ENCODE data around the gene DDX51.
"Not testable (repeated sequence)": the region's sequence is repeated elsewhere in the genome, so short reads cannot be mapped to it uniquely, and the experiment has no call there.

The DDX51 gene

GRCh38 chr12:132136226-132136625 lies 7.9 kb downstream of the DDX51 start:
- WGBS (ENCODE audit: insufficient coverage): 83% methylated on average over 5 of the region's 21 CpGs
- POLR2A ChIA-PET; H3K4me1 ChIP-seq (ENCODE audit: control extremely low read depth in 1 of 4, control insufficient read depth in 4 of 4, insufficient read depth in 4 of 4, low read length in 3 of 4); H3K27ac ChIP-seq (ENCODE audit: insufficient read depth in 1 of 2, low read depth in 1 of 2, low read length in 2 of 2, poor library complexity in 1 of 2, severe bottlenecking in 2 of 2); DNase-seq; CTCF ChIA-PET; H3K9me3 ChIP-seq (ENCODE audit: control extremely low read depth in 1 of 5, control insufficient read depth in 4 of 5, insufficient read depth in 2 of 5, low read depth in 1 of 5, low read length in 4 of 5); H3K4me3 ChIP-seq (ENCODE audit: control insufficient read depth in 1 of 7, extremely low read depth in 1 of 7, insufficient read depth in 4 of 7, low read depth in 2 of 7, low read length in 6 of 7); H3K27me3 ChIP-seq (replicated peaks in 2 of 5; ENCODE audit: control insufficient read depth in 4 of 5, insufficient read depth in 5 of 5, low read length in 4 of 5): not testable (repeated sequence)
- H3K36me3 ChIP-seq (ENCODE audit: control insufficient read depth in 4 of 4, insufficient read depth in 4 of 4, low read length in 3 of 4): peaks cover 7 to 28% (median 23%) of the 10 kb centered on the region in 4 experiments

- H3K4me3 ChIP-seq (ENCODE audit: control insufficient read depth in 1 of 7, extremely low read depth in 1 of 7, insufficient read depth in 4 of 7, low read depth in 2 of 7, low read length in 6 of 7); H3K27me3 ChIP-seq (replicated peaks in 2 of 5; ENCODE audit: control insufficient read depth in 4 of 5, insufficient read depth in 5 of 5, low read length in 4 of 5); H3K9me3 ChIP-seq (ENCODE audit: control extremely low read depth in 1 of 5, control insufficient read depth in 4 of 5, insufficient read depth in 2 of 5, low read depth in 1 of 5, low read length in 4 of 5); POLR2A ChIA-PET; H3K27ac ChIP-seq (ENCODE audit: insufficient read depth in 1 of 2, low read depth in 1 of 2, low read length in 2 of 2, poor library complexity in 1 of 2, severe bottlenecking in 2 of 2); DNase-seq; CTCF ChIA-PET; H3K4me1 ChIP-seq (ENCODE audit: control extremely low read depth in 1 of 4, control insufficient read depth in 4 of 4, insufficient read depth in 4 of 4, low read length in 3 of 4): not testable (repeated sequence)
- peaks cover 2 to 16% (median 14%) of the 10 kb centered on the region in 4 experiments for H3K36me3 ChIP-seq (ENCODE audit: control insufficient read depth in 4 of 4, insufficient read depth in 4 of 4, low read length in 3 of 4)
- no CpG with 5 or more reads among the region's 39 CpGs for WGBS (ENCODE audit: insufficient coverage)
Measured at GRCh38 chr12:132134653-132135183, 9.4 kb downstream of the DDX51 start.

DNA sequence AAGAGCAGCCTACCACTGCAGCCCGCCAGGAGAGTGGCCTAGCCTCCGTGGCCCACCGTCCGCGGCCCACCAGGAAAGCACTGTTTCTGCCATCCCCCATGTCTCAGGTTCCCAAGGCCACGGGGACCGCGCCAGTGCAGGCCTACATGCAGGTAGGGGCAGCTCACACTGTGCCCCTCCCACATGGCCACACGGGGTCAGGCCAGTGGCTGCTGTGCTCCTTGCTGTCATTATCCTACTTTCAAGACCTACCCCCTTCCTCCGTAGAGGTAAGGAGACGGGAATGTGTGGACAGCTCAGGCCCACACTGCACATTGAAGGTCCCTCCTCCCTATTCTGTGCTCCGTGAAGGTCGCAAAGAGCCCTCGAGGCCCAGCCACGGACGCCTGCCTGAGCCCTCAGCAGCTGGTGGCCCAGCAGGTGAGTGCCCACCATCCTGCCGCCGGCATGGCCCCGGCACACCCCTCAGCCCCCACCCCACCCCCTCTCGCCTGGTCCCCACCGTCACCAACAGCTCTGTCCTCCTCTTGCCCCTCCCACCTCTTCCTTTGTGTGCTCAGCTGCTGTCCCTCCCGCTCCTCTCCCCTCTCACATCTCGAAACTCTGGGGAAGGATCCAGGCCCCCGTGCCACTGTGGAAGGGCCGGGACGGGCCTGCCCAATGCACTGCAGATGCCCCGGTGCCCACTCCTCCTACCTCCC lies 10.0 kb downstream of the DDX51 start:
- ChIA-PET CTCF (no interaction called here), POLR2A (no interaction called here)
- WGBS (ENCODE audit: insufficient coverage): 95% methylated on average over 17 of the region's 27 CpGs
- Histone ChIP-seq H3K27me3 (replicated peaks in 2 of 5; ENCODE audit: control insufficient read depth in 4 of 5, insufficient read depth in 5 of 5, low read length in 4 of 5) (no peaks in the 10 kb centered on the region), H3K4me1 (ENCODE audit: control extremely low read depth in 1 of 4, control insufficient read depth in 4 of 4, insufficient read depth in 4 of 4, low read length in 3 of 4) (no peaks in the 10 kb centered on the region), H3K9me3 (ENCODE audit: control extremely low read depth in 1 of 5, control insufficient read depth in 4 of 5, insufficient read depth in 2 of 5, low read depth in 1 of 5, low read length in 4 of 5) (peaks cover 0 to 13% (median 2%) of the 10 kb centered on the region in 5 experiments), H3K36me3 (ENCODE audit: control insufficient read depth in 4 of 4, insufficient read depth in 4 of 4, low read length in 3 of 4) (peaks cover 2 to 14% (median 9%) of the 10 kb centered on the region in 4 experiments), H3K4me3 (ENCODE audit: control insufficient read depth in 1 of 7, extremely low read depth in 1 of 7, insufficient read depth in 4 of 7, low read depth in 2 of 7, low read length in 6 of 7) (no peak overlapping the region), H3K27ac (ENCODE audit: insufficient read depth in 1 of 2, low read depth in 1 of 2, low read length in 2 of 2, poor library complexity in 1 of 2, severe bottlenecking in 2 of 2) (no peak overlapping the region)
- DNase-seq: no peak

- Histone ChIP-seq H3K27ac (ENCODE audit: insufficient read depth in 1 of 2, low read depth in 1 of 2, low read length in 2 of 2, poor library complexity in 1 of 2, severe bottlenecking in 2 of 2) (no peak overlapping the region), H3K36me3 (ENCODE audit: control insufficient read depth in 4 of 4, insufficient read depth in 4 of 4, low read length in 3 of 4) (peaks cover 8 to 20% (median 12%) of the 10 kb centered on the region in 4 experiments), H3K27me3 (replicated peaks in 2 of 5; ENCODE audit: control insufficient read depth in 4 of 5, insufficient read depth in 5 of 5, low read length in 4 of 5) (no peaks in the 10 kb centered on the region), H3K4me1 (ENCODE audit: control extremely low read depth in 1 of 4, control insufficient read depth in 4 of 4, insufficient read depth in 4 of 4, low read length in 3 of 4) (no peaks in the 10 kb centered on the region), H3K4me3 (ENCODE audit: control insufficient read depth in 1 of 7, extremely low read depth in 1 of 7, insufficient read depth in 4 of 7, low read depth in 2 of 7, low read length in 6 of 7) (no peak overlapping the region), H3K9me3 (ENCODE audit: control extremely low read depth in 1 of 5, control insufficient read depth in 4 of 5, insufficient read depth in 2 of 5, low read depth in 1 of 5, low read length in 4 of 5) (peaks cover 0 to 25% (median 5%) of the 10 kb centered on the region in 5 experiments)
- CTCF ChIA-PET: interaction anchor here (0.6 kb wide), 1 partner anchor 281 kb away, joined by 3 read pairs; no protein-coding TSS in a partner anchor
- 91% methylated on average over 32 of the region's 39 CpGs for WGBS (ENCODE audit: insufficient coverage)
- POLR2A ChIA-PET: no interaction called here
- DNase-seq: no peak
Measured at GRCh38 chr12:132132609-132133430, 11.3 kb downstream of the DDX51 start.

DNA sequence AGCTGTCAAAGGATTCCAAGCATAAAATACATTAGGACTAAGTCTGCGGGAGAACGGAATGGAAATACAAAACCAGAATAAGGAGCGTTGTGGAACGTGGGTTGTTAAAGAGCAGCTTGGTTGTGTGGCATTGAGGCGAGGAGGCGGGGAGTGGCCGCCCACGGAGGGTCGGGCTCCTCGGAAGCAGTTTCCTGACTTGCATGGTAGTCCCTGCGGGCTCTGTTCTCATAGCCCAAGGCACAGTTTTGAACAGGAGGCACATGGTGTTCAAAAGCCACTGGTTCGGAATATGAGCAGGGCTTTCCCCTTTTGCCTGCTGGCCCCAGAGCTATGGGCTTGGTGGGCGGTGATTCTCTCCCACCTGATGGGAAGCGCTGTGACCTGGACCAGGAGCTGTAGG lies 12.2 kb downstream of the DDX51 start:
- no peak overlapping the region for H3K27ac ChIP-seq (ENCODE audit: insufficient read depth in 1 of 2, low read depth in 1 of 2, low read length in 2 of 2, poor library complexity in 1 of 2, severe bottlenecking in 2 of 2)
- H3K4me3 ChIP-seq (ENCODE audit: control insufficient read depth in 1 of 7, extremely low read depth in 1 of 7, insufficient read depth in 4 of 7, low read depth in 2 of 7, low read length in 6 of 7): no peak overlapping the region
- no peaks in the 10 kb centered on the region for H3K27me3 ChIP-seq (replicated peaks in 2 of 5; ENCODE audit: control insufficient read depth in 4 of 5, insufficient read depth in 5 of 5, low read length in 4 of 5)
- peaks cover 1 to 33% (median 8%) of the 10 kb centered on the region in 5 experiments for H3K9me3 ChIP-seq (ENCODE audit: control extremely low read depth in 1 of 5, control insufficient read depth in 4 of 5, insufficient read depth in 2 of 5, low read depth in 1 of 5, low read length in 4 of 5)
- ChIA-PET CTCF (no interaction called here), POLR2A (interaction anchor here (0.6 kb wide), 1 partner anchor 106 kb away, joined by 5 read pairs; no protein-coding TSS in a partner anchor)
- 97% methylated on average over 12 of the region's 14 CpGs for WGBS (ENCODE audit: insufficient coverage)
- H3K4me1 ChIP-seq (ENCODE audit: control extremely low read depth in 1 of 4, control insufficient read depth in 4 of 4, insufficient read depth in 4 of 4, low read length in 3 of 4): no peaks in the 10 kb centered on the region
- no peak for DNase-seq
- peaks cover 8 to 27% (median 19%) of the 10 kb centered on the region in 4 experiments for H3K36me3 ChIP-seq (ENCODE audit: control insufficient read depth in 4 of 4, insufficient read depth in 4 of 4, low read length in 3 of 4)

DNA sequence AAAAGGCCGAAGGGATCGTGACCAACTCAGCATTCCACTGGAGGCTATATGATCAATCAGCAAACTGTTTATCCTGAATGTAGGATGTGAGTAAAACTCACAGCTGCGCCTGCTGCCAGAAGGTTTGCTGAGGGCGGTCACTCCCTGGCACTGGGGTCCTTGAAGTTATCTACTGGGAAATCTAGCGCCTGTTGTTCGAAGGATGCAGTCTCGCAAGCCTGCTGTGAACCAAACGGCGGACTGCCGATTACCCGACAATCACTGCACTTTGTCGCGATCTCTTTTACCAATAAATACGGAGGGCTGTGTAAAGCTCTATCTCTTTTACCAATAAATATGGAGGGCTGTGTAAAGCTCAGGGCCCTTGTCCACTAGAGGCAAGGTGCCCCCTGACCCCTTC lies 12.9 kb downstream of the DDX51 start:
- Histone ChIP-seq H3K36me3 (ENCODE audit: control insufficient read depth in 4 of 4, insufficient read depth in 4 of 4, low read length in 3 of 4) (peaks cover 8 to 35% (median 26%) of the 10 kb centered on the region in 4 experiments), H3K27ac (ENCODE audit: insufficient read depth in 1 of 2, low read depth in 1 of 2, low read length in 2 of 2, poor library complexity in 1 of 2, severe bottlenecking in 2 of 2) (no peak overlapping the region), H3K4me3 (ENCODE audit: control insufficient read depth in 1 of 7, extremely low read depth in 1 of 7, insufficient read depth in 4 of 7, low read depth in 2 of 7, low read length in 6 of 7) (no peak overlapping the region), H3K27me3 (replicated peaks in 2 of 5; ENCODE audit: control insufficient read depth in 4 of 5, insufficient read depth in 5 of 5, low read length in 4 of 5) (no peaks in the 10 kb centered on the region), H3K9me3 (ENCODE audit: control extremely low read depth in 1 of 5, control insufficient read depth in 4 of 5, insufficient read depth in 2 of 5, low read depth in 1 of 5, low read length in 4 of 5) (peaks cover 1 to 38% (median 10%) of the 10 kb centered on the region in 5 experiments), H3K4me1 (ENCODE audit: control extremely low read depth in 1 of 4, control insufficient read depth in 4 of 4, insufficient read depth in 4 of 4, low read length in 3 of 4) (no peaks in the 10 kb centered on the region)
- WGBS (ENCODE audit: insufficient coverage): 98% methylated on average over 14 of the region's 14 CpGs
- ChIA-PET POLR2A (no interaction called here), CTCF (no interaction called here)
- no peak for DNase-seq

GRCh38 chr12:132130690-132131089 lies 13.4 kb downstream of the DDX51 start:
- H3K36me3 ChIP-seq (ENCODE audit: control insufficient read depth in 4 of 4, insufficient read depth in 4 of 4, low read length in 3 of 4): peaks cover 10 to 40% (median 29%) of the 10 kb centered on the region in 4 experiments

More at GRCh38 chr12:132130690-132131089, 13.4 kb downstream of the DDX51 start:
- ChIA-PET POLR2A (no interaction called here), CTCF (no interaction called here)
- WGBS (ENCODE audit: insufficient coverage): over 99% methylated on average over 12 of the region's 14 CpGs
- no peaks in the 10 kb centered on the region for H3K4me1 ChIP-seq (ENCODE audit: control extremely low read depth in 1 of 4, control insufficient read depth in 4 of 4, insufficient read depth in 4 of 4, low read length in 3 of 4)
- no peak for DNase-seq
- no peak overlapping the region for H3K4me3 ChIP-seq (ENCODE audit: control insufficient read depth in 1 of 7, extremely low read depth in 1 of 7, insufficient read depth in 4 of 7, low read depth in 2 of 7, low read length in 6 of 7)
- peaks cover 1 to 38% (median 10%) of the 10 kb centered on the region in 5 experiments for H3K9me3 ChIP-seq (ENCODE audit: control extremely low read depth in 1 of 5, control insufficient read depth in 4 of 5, insufficient read depth in 2 of 5, low read depth in 1 of 5, low read length in 4 of 5)
- H3K27ac ChIP-seq (ENCODE audit: insufficient read depth in 1 of 2, low read depth in 1 of 2, low read length in 2 of 2, poor library complexity in 1 of 2, severe bottlenecking in 2 of 2): no peak overlapping the region
- no peaks in the 10 kb centered on the region for H3K27me3 ChIP-seq (replicated peaks in 2 of 5; ENCODE audit: control insufficient read depth in 4 of 5, insufficient read depth in 5 of 5, low read length in 4 of 5)
